Subcutaneous abdominal adipose tissue (tissue), 5 donors: Measurements from ENCODE around the gene PSTK.

Source experiments
- H3K27ac ChIP-seq: one replicate; pipeline ENCODE4 v1.7.0; 2013; ENCODE audit warnings: low read depth, mild to moderate bottlenecking, inconsistent platforms, low read length, moderate library complexity
- H3K27me3 ChIP-seq, 5 donors: one replicate each; pipeline ENCODE4 v1.7.0; 2013; ENCODE audit warnings: low read length in 5 of 5, inconsistent platforms in 1 of 5; ENCODE audit not compliant: control insufficient read depth in 5 of 5, insufficient read depth in 4 of 5
- H3K36me3 ChIP-seq, 5 donors: one replicate each; pipeline ENCODE4 v1.7.0; 2013; ENCODE audit warnings: low read length in 5 of 5; ENCODE audit not compliant: control insufficient read depth in 5 of 5, insufficient read depth in 5 of 5
- H3K4me1 ChIP-seq, 5 donors: one replicate each; pipeline ENCODE4 v1.7.0; 2013; ENCODE audit warnings: low read length in 5 of 5, mild to moderate bottlenecking in 3 of 5, moderate library complexity in 1 of 5; ENCODE audit not compliant: control insufficient read depth in 5 of 5, insufficient read depth in 5 of 5
- H3K4me3 ChIP-seq, 5 donors: one replicate each; pipeline ENCODE4 v1.7.0; 2013; ENCODE audit warnings: low read length in 5 of 5, low read depth in 1 of 5
- H3K9ac ChIP-seq, 5 donors: one replicate each; pipeline ENCODE4 v1.7.0; 2013; ENCODE audit warnings: low read length in 5 of 5, mild to moderate bottlenecking in 4 of 5, moderate library complexity in 3 of 5
- H3K9me3 ChIP-seq, 5 donors: one replicate each; pipeline ENCODE4 v1.7.0; 2013; ENCODE audit warnings: low read length in 5 of 5; ENCODE audit not compliant: control insufficient read depth in 5 of 5
- donor health status: healthy.
- donor health status: healthy.
- donor health status: healthy.
- donor health status: healthy.
- donor health status: healthy.

The PSTK gene, protein sequence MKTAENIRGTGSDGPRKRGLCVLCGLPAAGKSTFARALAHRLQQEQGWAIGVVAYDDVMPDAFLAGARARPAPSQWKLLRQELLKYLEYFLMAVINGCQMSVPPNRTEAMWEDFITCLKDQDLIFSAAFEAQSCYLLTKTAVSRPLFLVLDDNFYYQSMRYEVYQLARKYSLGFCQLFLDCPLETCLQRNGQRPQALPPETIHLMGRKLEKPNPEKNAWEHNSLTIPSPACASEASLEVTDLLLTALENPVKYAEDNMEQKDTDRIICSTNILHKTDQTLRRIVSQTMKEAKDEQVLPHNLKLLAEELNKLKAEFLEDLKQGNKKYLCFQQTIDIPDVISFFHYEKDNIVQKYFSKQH

DNA sequence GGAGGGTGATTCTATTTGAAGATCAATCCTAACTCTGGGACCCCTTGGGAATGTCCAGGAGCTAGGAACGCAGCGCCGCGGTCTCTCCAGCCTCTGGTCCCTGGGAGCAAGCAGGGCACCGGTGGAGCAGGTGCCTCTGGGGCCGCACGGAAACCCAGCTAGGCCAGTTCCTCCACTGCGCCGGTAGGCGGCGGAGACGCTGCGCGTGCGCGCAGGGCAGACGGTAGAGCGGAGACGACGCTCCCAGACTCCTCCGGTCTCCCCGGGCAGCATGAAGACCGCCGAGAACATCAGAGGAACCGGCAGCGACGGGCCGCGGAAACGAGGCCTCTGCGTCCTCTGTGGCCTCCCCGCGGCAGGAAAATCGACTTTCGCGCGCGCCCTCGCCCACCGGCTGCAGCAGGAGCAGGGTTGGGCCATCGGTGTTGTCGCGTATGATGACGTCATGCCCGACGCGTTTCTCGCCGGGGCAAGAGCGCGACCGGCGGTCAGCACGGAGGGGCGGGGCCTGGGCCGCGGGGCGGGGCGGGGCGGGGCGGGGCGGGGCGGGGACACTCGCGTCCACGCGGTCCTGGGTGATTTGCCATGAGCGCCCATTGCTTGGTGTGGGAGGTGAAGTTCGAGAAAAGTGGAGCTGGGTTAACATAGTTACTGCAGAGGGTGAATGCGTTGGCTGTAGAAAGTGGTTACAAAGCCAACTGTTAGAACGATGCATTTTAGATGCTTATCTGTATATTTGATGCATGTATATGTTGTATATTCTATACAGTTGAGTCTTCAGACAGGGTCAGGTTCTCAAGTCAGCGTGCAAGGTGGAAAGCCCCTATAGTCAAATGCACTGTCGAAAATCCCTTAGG is at the start of gene PSTK:
Gene PSTK (plus strand): TSS at position 193 of the 857 bp plus-strand sequence. CDS start 79 bp downstream, at position 272.
- Histone ChIP-seq H3K4me1 (peaks cover 0 to 15% (median 13%) of the 10 kb centered on the region in 5 donors), H3K9me3 (no peaks in the 10 kb centered on the region), H3K9ac (peak within 1 kb of the TSS in 4 of 5 donors; percentile 76 to 86 (median 84)), H3K4me3 (peak within 1 kb of the TSS; percentile 82 to 93 (median 88)), H3K27me3 (no peaks in the 10 kb centered on the region), H3K36me3 (peaks cover 0 to 3% (median 0%) of the 10 kb centered on the region in 5 donors), H3K27ac (peak within 1 kb of the TSS; percentile 71)

DNA sequence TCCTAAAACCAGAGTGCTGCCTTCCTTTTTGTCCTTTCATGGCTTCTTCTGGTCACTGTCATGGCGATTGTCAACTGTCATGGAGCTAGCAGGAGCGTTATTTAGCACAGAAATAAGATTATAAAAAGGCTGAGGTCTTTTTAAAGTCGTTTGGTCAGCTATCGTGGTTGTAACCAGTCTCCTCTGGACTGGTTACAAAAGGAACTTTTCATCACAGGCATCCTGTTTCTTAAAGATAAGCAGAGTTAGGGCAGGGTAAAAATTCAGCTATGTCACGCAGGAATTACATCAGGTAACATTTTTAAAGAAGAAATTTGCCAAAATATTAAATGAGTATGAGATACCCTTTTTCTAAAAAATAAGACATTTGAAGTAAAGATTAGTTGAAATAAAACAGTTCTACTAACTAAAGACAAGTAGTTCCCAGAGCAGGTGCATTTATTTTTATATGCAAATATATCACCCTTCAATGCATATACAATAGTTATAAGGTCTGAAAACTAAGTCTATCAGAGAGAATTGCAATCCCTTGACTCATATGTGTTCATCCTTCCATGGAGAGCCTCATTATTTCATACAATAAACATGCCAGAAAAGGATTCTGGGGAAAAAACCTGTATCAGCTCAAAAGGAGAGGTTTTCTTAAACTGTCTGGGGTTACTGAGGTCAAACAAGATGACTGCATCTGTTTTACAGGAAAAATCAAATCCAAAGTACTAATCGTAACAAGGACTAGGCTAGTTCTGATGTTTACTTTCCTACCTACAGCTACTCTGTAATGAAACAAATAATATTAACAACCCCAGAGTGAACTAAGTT is 48.9 kb upstream of the PSTK start:
- peaks cover 0 to 28% (median 7%) of the 10 kb centered on the region in 5 donors for H3K36me3 ChIP-seq
- no peak overlapping the region for H3K27ac ChIP-seq

DNA sequence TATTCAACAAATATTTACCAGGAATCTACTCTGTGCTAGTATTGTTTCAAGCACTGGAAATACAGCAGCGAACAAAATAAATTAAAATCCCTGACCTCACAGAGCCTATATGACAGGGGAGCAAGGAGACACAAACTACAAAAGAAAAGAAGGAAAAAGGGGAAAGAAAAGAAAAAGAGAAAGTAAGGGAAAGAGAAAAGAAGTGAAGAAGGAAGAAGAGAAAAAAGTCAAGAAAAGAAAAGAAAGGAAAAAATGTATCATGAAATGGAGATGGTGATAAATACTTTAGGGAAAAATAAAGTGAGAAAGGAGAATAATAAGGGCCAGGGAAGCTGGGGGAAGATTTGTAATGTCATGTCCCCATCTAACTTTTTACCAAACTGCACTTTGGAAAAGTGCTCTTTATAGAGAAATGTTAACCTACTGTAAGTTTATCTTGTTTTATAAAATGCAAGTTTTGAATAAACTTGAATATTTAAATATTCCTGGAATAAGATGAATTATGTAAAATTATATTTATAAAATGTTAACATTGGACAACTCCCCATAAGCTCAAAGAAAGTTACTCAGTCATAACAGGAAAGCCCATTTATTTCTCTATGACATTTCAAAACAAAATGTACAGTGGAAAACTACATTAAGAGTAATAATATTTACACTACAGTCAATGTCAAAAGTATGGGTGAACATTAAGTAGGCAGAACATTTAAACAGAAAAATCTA is 40.9 kb upstream of the PSTK start:
- Histone ChIP-seq H3K4me1 (no peaks in the 10 kb centered on the region), H3K9me3 (no peaks in the 10 kb centered on the region), H3K27me3 (no peaks in the 10 kb centered on the region), H3K36me3 (peaks cover 16 to 45% (median 22%) of the 10 kb centered on the region in 5 donors), H3K4me3 (no peak overlapping the region), H3K9ac (no peak overlapping the region), H3K27ac (no peak overlapping the region)

More for the DNA sequence above, 48.9 kb upstream of the PSTK start:
- H3K9ac ChIP-seq = no peak overlapping the region
- H3K27me3 ChIP-seq = no peaks in the 10 kb centered on the region
- no peaks in the 10 kb centered on the region for H3K9me3 ChIP-seq
- H3K4me3 ChIP-seq = no peak overlapping the region
- H3K4me1 ChIP-seq = no peaks in the 10 kb centered on the region

DNA sequence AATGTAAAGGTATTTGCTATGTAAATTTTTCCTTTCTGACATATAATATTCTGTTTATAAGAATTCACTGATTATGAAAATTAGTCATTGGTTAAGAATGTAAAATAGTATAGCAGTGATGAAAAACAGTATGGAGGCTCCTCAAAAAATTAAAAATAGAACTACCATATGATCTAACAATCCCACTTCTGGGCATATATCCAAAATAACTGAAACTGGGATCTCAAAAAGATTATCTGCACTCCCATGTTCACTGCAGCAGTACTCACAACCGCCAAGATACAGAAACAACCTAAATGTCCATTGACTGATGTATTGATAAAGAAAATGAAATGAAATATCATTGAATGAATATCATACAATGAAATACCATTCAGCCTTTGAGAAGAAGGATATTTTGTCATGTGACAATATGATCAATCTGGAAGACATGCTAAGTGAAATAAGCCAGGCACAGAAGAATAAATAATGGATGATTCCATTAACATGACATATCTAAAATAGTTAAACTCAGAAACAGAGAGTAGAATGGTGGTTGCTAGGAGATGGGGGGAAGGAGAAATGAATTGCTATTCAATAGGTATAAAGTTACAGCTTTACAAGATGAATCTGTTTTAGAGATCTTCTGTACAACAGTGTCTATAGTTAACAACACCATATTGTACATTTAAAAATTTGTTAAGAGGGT is 40.2 kb upstream of the PSTK start:
- Histone ChIP-seq H3K27me3 (no peaks in the 10 kb centered on the region), H3K9me3 (no peaks in the 10 kb centered on the region), H3K36me3 (peaks cover 17 to 40% (median 22%) of the 10 kb centered on the region in 5 donors), H3K4me3 (no peak overlapping the region), H3K27ac (no peak overlapping the region), H3K9ac (no peak overlapping the region), H3K4me1 (no peaks in the 10 kb centered on the region)

DNA sequence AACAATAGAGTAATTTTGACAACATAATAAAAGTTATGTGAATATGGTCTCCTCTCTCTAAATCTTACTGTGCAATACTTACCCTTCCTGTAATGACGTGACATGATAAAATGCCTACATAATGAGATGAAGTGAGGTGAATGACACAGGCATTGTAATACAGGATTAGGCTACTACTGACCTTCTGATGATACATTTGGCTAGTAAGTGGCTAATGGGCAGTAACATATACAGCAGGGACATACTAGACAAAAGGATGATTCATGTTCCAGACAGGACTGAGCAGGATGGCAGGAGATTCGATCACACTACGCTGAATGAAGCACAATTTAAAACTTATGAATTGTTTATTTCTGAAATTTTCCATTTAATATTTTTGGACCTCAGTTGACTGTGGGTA is 30.9 kb upstream of the PSTK start:
- Histone ChIP-seq H3K9me3 (peaks cover 0 to under 1% (median 0%) of the 10 kb centered on the region in 5 donors), H3K36me3 (peaks cover 22 to 37% (median 30%) of the 10 kb centered on the region in 5 donors), H3K9ac (no peak overlapping the region), H3K4me1 (peaks cover under 1 to 16% (median 9%) of the 10 kb centered on the region in 5 donors), H3K27ac (no peak overlapping the region), H3K4me3 (no peak overlapping the region), H3K27me3 (no peaks in the 10 kb centered on the region)

DNA sequence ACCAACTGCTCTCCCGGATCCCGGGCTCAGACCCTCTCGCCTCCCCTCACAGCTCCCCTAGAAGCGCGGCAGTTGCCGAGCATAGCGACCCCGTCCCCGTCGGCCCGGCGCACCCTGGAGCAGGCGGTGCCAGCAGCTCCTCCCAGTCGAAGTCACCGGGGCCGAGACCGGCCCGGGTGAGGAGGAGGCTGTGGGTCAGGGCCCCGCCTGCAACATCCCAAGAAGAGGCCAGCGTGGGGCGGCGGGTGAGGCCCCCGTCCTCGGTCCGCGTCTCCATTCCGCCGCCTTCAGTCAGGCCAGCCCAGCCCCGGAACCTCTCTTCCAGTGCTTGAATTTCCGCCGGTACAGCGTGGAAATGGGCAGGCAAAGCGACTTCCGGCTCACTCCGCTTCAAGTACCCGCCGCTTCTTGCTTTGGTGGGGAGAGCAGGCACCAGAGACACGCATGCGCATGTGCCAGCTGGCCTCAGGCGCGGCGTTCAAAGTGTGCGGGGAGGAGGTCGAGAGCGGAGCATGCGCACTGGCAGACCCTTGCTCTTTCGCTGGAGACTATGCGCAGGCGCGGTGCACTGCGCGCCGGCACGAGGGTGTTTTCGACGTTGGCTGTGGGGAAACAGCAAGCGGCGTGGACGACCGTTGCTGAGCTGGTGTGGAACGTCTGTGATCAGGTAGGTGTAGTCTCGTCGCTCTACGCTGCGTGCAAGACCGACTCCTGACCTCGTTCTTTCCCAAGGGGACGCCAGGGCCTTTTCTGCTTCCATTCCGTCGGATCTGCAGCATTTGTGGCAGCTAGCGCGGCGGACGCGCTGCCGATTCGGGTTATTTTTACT is 26.1 kb upstream of the PSTK start, which contains the start of gene C10orf88:
Gene C10orf88 (minus strand): TSS at position 326 of the 829 bp plus-strand sequence. CDS start 49 bp downstream, at position 277.
- H3K9ac ChIP-seq = peak within 1 kb of the TSS in 4 of 5 donors; percentile 75 to 89 (median 84)
- no peak within 1 kb of the TSS for H3K27ac ChIP-seq
- peak within 1 kb of the TSS; percentile 77 to 86 (median 82) for H3K4me3 ChIP-seq

DNA sequence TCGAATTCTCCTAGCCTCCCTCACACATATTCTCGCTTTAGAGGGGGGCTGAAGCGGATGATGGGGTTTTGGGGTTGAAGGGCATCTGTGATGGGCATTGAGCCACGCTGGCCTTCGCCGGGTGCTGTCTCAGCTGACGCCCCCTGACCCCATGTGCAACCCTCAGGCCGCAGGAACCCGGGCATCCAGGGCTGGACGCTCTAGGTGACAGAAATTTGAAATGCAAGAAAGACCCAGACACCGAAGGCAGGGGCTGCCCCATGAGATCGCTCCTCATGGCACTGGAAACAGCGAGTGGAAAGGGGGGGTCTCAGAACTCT is 25.5 kb upstream of the PSTK start:
- Histone ChIP-seq H3K9ac (no peak overlapping the region), H3K4me3 (peak overlapping the region; percentile 63 to 86 (median 81)), H3K27me3 (no peaks in the 10 kb centered on the region), H3K4me1 (peaks cover 4 to 19% (median 13%) of the 10 kb centered on the region in 5 donors), H3K9me3 (peaks cover 0 to 4% (median 0%) of the 10 kb centered on the region in 5 donors), H3K36me3 (peaks cover 0 to 3% (median 0%) of the 10 kb centered on the region in 5 donors), H3K27ac (no peak overlapping the region)

More for the DNA sequence above, 26.1 kb upstream of the PSTK start, which contains the start of gene C10orf88:
- Histone ChIP-seq H3K27me3 (no peaks in the 10 kb centered on the region), H3K4me1 (peaks cover 4 to 19% (median 13%) of the 10 kb centered on the region in 5 donors), H3K36me3 (peaks cover 3 to 6% (median 3%) of the 10 kb centered on the region in 5 donors), H3K9me3 (peaks cover 0 to 4% (median 0%) of the 10 kb centered on the region in 5 donors)

DNA sequence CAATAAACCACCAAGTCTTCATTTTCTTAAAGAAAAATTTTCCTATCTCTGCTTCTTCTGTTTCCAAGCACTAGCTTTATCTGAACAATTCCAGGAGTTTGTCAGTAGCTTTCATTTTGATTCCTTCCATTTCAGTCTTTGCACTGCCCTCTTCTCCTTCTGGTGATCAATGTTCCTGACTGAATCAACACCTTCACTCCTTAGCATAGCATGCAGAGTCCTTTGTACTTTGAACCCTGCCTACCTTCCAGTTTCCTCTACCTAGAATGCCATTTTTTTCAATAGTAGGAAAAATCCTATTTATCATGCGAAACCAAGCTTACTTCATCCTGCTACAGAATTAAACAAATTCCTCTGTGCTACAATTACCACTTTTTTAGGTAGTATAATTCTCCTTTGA is 24.3 kb upstream of the PSTK start:
- Histone ChIP-seq H3K9ac (no peak overlapping the region), H3K4me1 (peaks cover 4 to 19% (median 13%) of the 10 kb centered on the region in 5 donors), H3K36me3 (no peaks in the 10 kb centered on the region), H3K4me3 (no peak overlapping the region), H3K9me3 (peaks cover 0 to 4% (median 0%) of the 10 kb centered on the region in 5 donors), H3K27ac (no peak overlapping the region), H3K27me3 (no peaks in the 10 kb centered on the region)
